Lung (tissue), 12 donors: Measurements from ENCODE around the gene EFCAB7. TPM values are rescaled to one million over a fixed set of nuclear protein-coding genes. Genes with fewer than 3 reads are reported as not detected.

Experiments
- ATAC-seq: fragments of 200-7000 bp; cut with Tn5 transposase; one replicate; pipeline ENCODE4 v1.9.1; 2020; ENCODE audit warnings: moderate number of reproducible peaks; ENCODE audit not compliant: insufficient read depth, low FRiP score
- DNase-seq, 3 donors: peaks; one replicate each; pipeline ENCODE4 v3.0.0-alpha.2; 2013 to 2017
- H3K27ac ChIP-seq, 2 donors: one replicate each; pipeline ENCODE4 v1.5.1; 2013; ENCODE audit warnings: mild to moderate bottlenecking in 2 of 2, moderate library complexity in 2 of 2, control low read depth in 1 of 2, inconsistent platforms in 1 of 2, low read depth in 1 of 2, low read length in 1 of 2
- H3K27me3 ChIP-seq, 3 donors: one replicate each; pipeline ENCODE4 v1.5.1; 2013; ENCODE audit warnings: low read length in 2 of 3; ENCODE audit not compliant: control insufficient read depth in 3 of 3, insufficient read depth in 3 of 3
- H3K36me3 ChIP-seq, 4 donors: one replicate each; pipeline ENCODE4 v1.5.1; 2013; ENCODE audit warnings: low read length in 4 of 4, mild to moderate bottlenecking in 1 of 4, moderate library complexity in 1 of 4; ENCODE audit not compliant: control insufficient read depth in 4 of 4, insufficient read depth in 4 of 4
- H3K4me1 ChIP-seq, 5 donors: one replicate each; pipeline ENCODE4 v1.5.1; 2013; ENCODE audit warnings: low read length in 5 of 5, mild to moderate bottlenecking in 2 of 5, moderate library complexity in 1 of 5; ENCODE audit not compliant: control insufficient read depth in 5 of 5, insufficient read depth in 5 of 5
- H3K4me3 ChIP-seq: one replicate; pipeline ENCODE4 v1.5.1; 2013; ENCODE audit warnings: mild to moderate bottlenecking, control low read depth, moderate library complexity
- H3K9ac ChIP-seq, 2 donors: one replicate each; pipeline ENCODE4 v1.5.1; 2013; ENCODE audit warnings: low read length in 2 of 2, control low read depth in 1 of 2; ENCODE audit not compliant: insufficient read depth in 1 of 2
- H3K9me3 ChIP-seq, 4 donors: one replicate each; pipeline ENCODE4 v1.5.1; 2013; ENCODE audit warnings: low read length in 3 of 4, mild to moderate bottlenecking in 1 of 4, moderate library complexity in 1 of 4; ENCODE audit not compliant: control insufficient read depth in 4 of 4, insufficient read depth in 3 of 4
- CTCF ChIP-seq: IDR thresholded peaks from 2 replicates; pipeline ENCODE4 v1.5.1; 2012; ENCODE audit warnings: mild to moderate bottlenecking; ENCODE audit errors: control extremely low read depth, extremely low read depth
- WGBS, 2 donors: extraction: QIAGEN DNeasy Blood & Tissue Kit; methylation state at CpG; one replicate each; pipeline ENCODE4 v1.1.7; 2013; 5-methylcytosine and 5-hydroxymethylcytosine counted together
- polyA plus RNA-seq, 2 donors: library from polyadenylated mRNA; stranded (reverse); fragments of 200-250 nt; gene quantifications; one replicate each; pipeline ENCODE4 v1.2.1, GENCODE V29; 2013
- total RNA-seq, 2 donors: library from RNA; depleted of rRNA in 1 of 2; stranded (reverse); fragments of >200 nt in 1 of 2; gene quantifications; one replicate each; pipeline ENCODE4 v1.2.1, GENCODE V29; 2014 to 2021
- donor health status: control.
- donor health status: control.
- donor health status: Bipolar disorder and iron deficiency.
- donor health status: healthy.
- donor health status: DM: yes; HTN: yes; CAD: no.

Gene EFCAB7
- total and polyA plus RNA-seq, 4 donors: 3.3 to 29.0 (median 5.8) TPM

- ATAC-seq: no peak
- Histone ChIP-seq H3K9me3 (no peaks in the 10 kb centered on the region), H3K27ac (no peak overlapping the region), H3K36me3 (peaks cover 0 to 12% (median 4%) of the 10 kb centered on the region in 4 donors), H3K27me3 (no peaks in the 10 kb centered on the region), H3K9ac (no peak overlapping the region), H3K4me1 (no peaks in the 10 kb centered on the region), H3K4me3 (no peak overlapping the region)
- 96 to 97% methylated on average over 13 of the region's 13 CpGs for WGBS, 2 donors
- no peak for TF ChIP-seq CTCF
- no peak for DNase-seq
Observed at GRCh38 chr1:63548877-63549276, 25.6 kb downstream of the EFCAB7 start.

GRCh38 chr1:63555480-63555879 is 32.2 kb downstream of the EFCAB7 start:
- no peak for TF ChIP-seq CTCF
- H3K36me3 ChIP-seq: peaks cover 0 to 3% (median 1%) of the 10 kb centered on the region in 4 donors
- H3K27me3 ChIP-seq: no peaks in the 10 kb centered on the region
- H3K4me3 ChIP-seq: no peak overlapping the region
- no peaks in the 10 kb centered on the region for H3K9me3 ChIP-seq
- DNase-seq (no peak), ATAC-seq (no peak)
- no peak overlapping the region for H3K27ac ChIP-seq
- H3K9ac ChIP-seq: no peak overlapping the region
- H3K4me1 ChIP-seq: no peaks in the 10 kb centered on the region

- H3K36me3 ChIP-seq: peaks cover 0 to 8% (median 1%) of the 10 kb centered on the region in 4 donors
- 77 to 81% methylated on average over 6 of the region's 6 CpGs for WGBS, 2 donors
- H3K9me3 ChIP-seq: no peaks in the 10 kb centered on the region
- no peak for ATAC-seq
- no peak overlapping the region for H3K9ac ChIP-seq
- no peak overlapping the region for H3K4me3 ChIP-seq
- TF ChIP-seq CTCF: no peak
- peak; percentile 31 to 63 (median 60) for DNase-seq
- H3K27me3 ChIP-seq: no peaks in the 10 kb centered on the region
- H3K4me1 ChIP-seq: no peaks in the 10 kb centered on the region
- H3K27ac ChIP-seq: no peak overlapping the region
Observed at GRCh38 chr1:63557365-63557987, 34.2 kb downstream of the EFCAB7 start.

GRCh38 chr1:63559357-63559756 is 36.0 kb downstream of the EFCAB7 start:
- Histone ChIP-seq H3K27me3 (no peaks in the 10 kb centered on the region), H3K4me1 (no peaks in the 10 kb centered on the region), H3K36me3 (peaks cover 0 to 6% (median 1%) of the 10 kb centered on the region in 4 donors), H3K9me3 (no peaks in the 10 kb centered on the region), H3K27ac (no peak overlapping the region), H3K4me3 (no peak overlapping the region), H3K9ac (no peak overlapping the region)
- 88 to 96% methylated on average over 2 of the region's 2 CpGs for WGBS, 2 donors
- no peak for TF ChIP-seq CTCF
- ATAC-seq: no peak
- no peak for DNase-seq
